AG04449 (cell line): Measurements from ENCODE around the gene HOXA4.

Experiments
- CTCF ChIA-PET: fragments of 350-600 bp; formaldehyde crosslinking; extraction: SDS; loops from one replicate; lab custom pipeline; 2021; ENCODE audit warnings: antibody characterized with exemption; lab: Yijun Ruan, JAX
- POLR2A ChIA-PET: fragments of 400-600, 350-600 bp; formaldehyde crosslinking; extraction: SDS; loops from one replicate; lab custom pipeline; 2020; ENCODE audit warnings: antibody characterized with exemption, inconsistent platforms; lab: Yijun Ruan, JAX
- DNase-seq: peaks from one replicate; pipeline ENCODE4 v3.0.0-alpha.2; 2010; ENCODE audit warnings: low read depth, low spot score
- H3K4me3 ChIP-seq: 2 replicates; pipeline ENCODE4 v1.5.1; 2011; ENCODE audit warnings: low read depth, mild to moderate bottlenecking, control low read depth, low read length
- TF ChIP-seq, protein P1 (sequence below): IDR thresholded peaks from one replicate; pipeline ENCODE4 v1.5.1; 2011; ENCODE audit warnings: mild to moderate bottlenecking, moderate library complexity, low read length, control low read depth, inconsistent platforms; ENCODE audit not compliant: insufficient read depth; ENCODE audit errors: missing control alignments

The HOXA4 gene

DNA sequence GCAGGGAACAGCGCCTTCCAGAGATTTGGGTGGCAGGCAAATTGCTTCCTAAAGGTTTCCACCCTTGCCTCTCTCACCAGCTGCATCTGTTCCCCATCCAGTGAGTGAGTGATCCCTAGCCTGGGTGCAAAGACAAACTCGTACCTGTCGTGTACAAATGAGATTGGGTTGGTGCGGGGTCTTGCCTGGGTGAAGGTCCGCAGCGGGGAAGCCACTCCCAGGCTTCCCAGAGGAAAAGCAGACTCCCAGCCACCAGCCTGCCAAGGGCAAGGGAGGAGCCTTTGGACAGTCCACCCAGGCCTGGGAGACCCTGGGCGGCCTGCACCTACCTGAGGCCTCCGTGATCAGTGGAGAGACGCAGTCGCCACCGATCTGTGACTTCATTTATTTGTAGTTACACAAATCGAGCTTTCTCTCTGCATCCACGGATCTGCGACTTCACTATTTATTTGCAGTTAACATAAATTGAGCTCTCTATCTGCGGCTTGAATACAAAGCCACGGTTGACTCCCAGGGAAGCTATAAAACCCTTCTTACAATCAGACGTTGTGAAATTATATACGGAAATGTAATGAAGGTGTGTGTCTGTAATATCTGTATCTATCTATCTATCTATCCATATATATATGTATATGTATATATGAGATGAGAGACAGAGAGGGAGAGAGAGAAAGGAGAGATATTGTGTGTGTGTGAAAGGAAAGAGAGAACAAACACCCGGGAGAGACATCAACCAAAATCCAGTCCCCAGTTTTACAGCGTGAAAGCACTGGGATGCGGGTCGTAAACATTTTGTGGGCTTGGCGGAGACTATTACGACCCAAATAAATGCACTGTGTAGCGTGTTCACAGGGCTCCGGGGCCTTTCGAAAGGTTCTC lies 28.9 kb upstream of the HOXA4 start:
- no peak for DNase-seq
- no peak overlapping the region for H3K4me3 ChIP-seq
- TF ChIP-seq, protein P1, sequence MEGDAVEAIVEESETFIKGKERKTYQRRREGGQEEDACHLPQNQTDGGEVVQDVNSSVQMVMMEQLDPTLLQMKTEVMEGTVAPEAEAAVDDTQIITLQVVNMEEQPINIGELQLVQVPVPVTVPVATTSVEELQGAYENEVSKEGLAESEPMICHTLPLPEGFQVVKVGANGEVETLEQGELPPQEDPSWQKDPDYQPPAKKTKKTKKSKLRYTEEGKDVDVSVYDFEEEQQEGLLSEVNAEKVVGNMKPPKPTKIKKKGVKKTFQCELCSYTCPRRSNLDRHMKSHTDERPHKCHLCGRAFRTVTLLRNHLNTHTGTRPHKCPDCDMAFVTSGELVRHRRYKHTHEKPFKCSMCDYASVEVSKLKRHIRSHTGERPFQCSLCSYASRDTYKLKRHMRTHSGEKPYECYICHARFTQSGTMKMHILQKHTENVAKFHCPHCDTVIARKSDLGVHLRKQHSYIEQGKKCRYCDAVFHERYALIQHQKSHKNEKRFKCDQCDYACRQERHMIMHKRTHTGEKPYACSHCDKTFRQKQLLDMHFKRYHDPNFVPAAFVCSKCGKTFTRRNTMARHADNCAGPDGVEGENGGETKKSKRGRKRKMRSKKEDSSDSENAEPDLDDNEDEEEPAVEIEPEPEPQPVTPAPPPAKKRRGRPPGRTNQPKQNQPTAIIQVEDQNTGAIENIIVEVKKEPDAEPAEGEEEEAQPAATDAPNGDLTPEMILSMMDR, result no peak
- ChIA-PET POLR2A (interaction anchor here (1.0 to 1.1 kb wide), 2 partner anchors 9 to 11 kb away, joined by 3 to 4 read pairs; no protein-coding TSS in a partner anchor), CTCF (interaction anchor here (1.0 to 4.1 kb wide), 10 partner anchors 10 to 1266 kb away, joined by 3 to 42 read pairs (median 8); partner anchors contain the start of gene HOXA6)

GRCh38 chr7:27158436-27159265 lies 28.1 kb upstream of the HOXA4 start:
- DNase-seq, result no peak
- TF ChIP-seq, protein P1, result no peak
- CTCF ChIA-PET, result interaction anchor here (1.2 to 4.1 kb wide), 9 partner anchors 9 to 1266 kb away, joined by 3 to 42 read pairs (median 11); partner anchors contain the start of gene HOXA6
- no peak overlapping the region for H3K4me3 ChIP-seq
- POLR2A ChIA-PET, result interaction anchor here (1.0 to 1.1 kb wide), 2 partner anchors 8 to 11 kb away, joined by 3 to 4 read pairs; no protein-coding TSS in a partner anchor

- TF ChIP-seq, protein P1, result no peak
- ChIA-PET POLR2A (no interaction called here), CTCF (interaction anchor here (0.6 to 4.9 kb wide), 8 partner anchors 8 to 1291 kb away, joined by 3 to 42 read pairs (median 10); partner anchors contain the start of genes HOXA5 and HOXA6)
- no peak for DNase-seq
- H3K4me3 ChIP-seq, result no peak overlapping the region
Measured at GRCh38 chr7:27157702-27158431, 27.3 kb upstream of the HOXA4 start.

GRCh38 chr7:27156916-27157701 lies 26.6 kb upstream of the HOXA4 start:
- POLR2A ChIA-PET, result interaction anchor here (0.8 to 1.4 kb wide), 3 partner anchors 8 to 470 kb away, joined by 3 read pairs; partner anchors contain the start of gene HOXA9
- DNase-seq, result no peak
- H3K4me3 ChIP-seq, result peak overlapping the region; percentile 64
- TF ChIP-seq, protein P1, result no peak
- CTCF ChIA-PET, result interaction anchor here (0.6 to 4.9 kb wide), 16 partner anchors 8 to 1290 kb away, joined by 3 to 42 read pairs (median 4); partner anchors contain the start of genes HOXA5, HOXA6 and HOXA9

DNA sequence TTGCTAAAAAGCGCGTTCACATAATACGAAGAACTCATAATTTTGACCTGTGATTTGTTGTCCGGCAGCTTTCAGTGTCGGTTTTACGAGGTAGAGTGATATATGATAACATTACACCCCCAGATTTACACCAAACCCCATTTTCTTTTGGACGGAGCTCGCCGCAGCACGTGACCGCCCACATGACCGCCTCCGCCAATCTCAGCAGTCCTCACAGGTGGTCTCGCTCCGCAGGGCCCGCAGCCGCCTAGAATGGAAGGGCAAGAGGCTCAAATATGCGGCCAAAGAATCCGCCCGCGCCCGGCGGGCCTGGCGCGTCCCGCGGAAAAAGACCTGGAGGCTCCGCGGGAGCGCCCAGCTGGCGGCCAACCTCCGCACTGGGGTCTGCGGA lies 25.9 kb upstream of the HOXA4 start, which contains the start of gene HOXA7:
HOXA7 (minus strand) TSS at position 168 of the 391 bp plus-strand sequence; CDS start at position 38, 130 bp downstream.
- no peak for DNase-seq
- POLR2A ChIA-PET, result interaction anchor here (0.8 to 1.4 kb wide), 3 partner anchors 9 to 469 kb away, joined by 3 read pairs; partner anchors contain the start of gene HOXA9
- TF ChIP-seq, protein P1, result no peak
- CTCF ChIA-PET, result interaction anchor here (0.8 to 4.9 kb wide), 14 partner anchors 7 to 791 kb away, joined by 3 to 42 read pairs (median 4); partner anchors contain the start of genes HOXA5, HOXA6 and HOXA9
- H3K4me3 ChIP-seq, result peak within 1 kb of the TSS; percentile 64
